ENCODE measurements around the gene KIZ. TPM values are rescaled to one million over a fixed set of nuclear protein-coding genes. Genes with fewer than 3 reads are reported as not detected.
A peak's percentile ranks its signal among the peaks of the same experiment; 100 is the strongest.

The KIZ gene
- total RNA-seq, 1 donor from 2014 or later, result 18.0 TPM

- POLR2A ChIA-PET, result interaction anchor here (0.6 to 1.3 kb wide), 3 partner anchors 9 to 968 kb away, joined by 3 to 10 read pairs (median 9); no protein-coding TSS in a partner anchor
- Mint-ChIP-seq H3K4me3 (peak overlapping the region; percentile 88), H3K4me1 (peaks cover 41% of the 10 kb centered on the region), H3K27me3 (peaks cover 69% of the 10 kb centered on the region), H3K36me3 (ENCODE audit: low read depth) (no peaks in the 10 kb centered on the region), H3K9me3 (no peaks in the 10 kb centered on the region), H3K27ac (peak overlapping the region; percentile 50)
- CTCF ChIA-PET, result no interaction called here
- ATAC-seq (ENCODE audit: low read depth) (peak; percentile 14), DNase-seq (peak; percentile 24)
- intact Hi-C loops (cut with micrococcal nuclease), result no loop called here
- TF ChIP-seq, protein P1, sequence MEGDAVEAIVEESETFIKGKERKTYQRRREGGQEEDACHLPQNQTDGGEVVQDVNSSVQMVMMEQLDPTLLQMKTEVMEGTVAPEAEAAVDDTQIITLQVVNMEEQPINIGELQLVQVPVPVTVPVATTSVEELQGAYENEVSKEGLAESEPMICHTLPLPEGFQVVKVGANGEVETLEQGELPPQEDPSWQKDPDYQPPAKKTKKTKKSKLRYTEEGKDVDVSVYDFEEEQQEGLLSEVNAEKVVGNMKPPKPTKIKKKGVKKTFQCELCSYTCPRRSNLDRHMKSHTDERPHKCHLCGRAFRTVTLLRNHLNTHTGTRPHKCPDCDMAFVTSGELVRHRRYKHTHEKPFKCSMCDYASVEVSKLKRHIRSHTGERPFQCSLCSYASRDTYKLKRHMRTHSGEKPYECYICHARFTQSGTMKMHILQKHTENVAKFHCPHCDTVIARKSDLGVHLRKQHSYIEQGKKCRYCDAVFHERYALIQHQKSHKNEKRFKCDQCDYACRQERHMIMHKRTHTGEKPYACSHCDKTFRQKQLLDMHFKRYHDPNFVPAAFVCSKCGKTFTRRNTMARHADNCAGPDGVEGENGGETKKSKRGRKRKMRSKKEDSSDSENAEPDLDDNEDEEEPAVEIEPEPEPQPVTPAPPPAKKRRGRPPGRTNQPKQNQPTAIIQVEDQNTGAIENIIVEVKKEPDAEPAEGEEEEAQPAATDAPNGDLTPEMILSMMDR (IDR thresholded peaks at IDR 0.05), result no peak
Measured at GRCh38 chr20:21102603-21103311, 23.1 kb upstream of the KIZ start.

- intact Hi-C loops (cut with micrococcal nuclease), result no loop called here
Measured at GRCh38 chr20:21103582-21104465, 22.1 kb upstream of the KIZ start.

DNA sequence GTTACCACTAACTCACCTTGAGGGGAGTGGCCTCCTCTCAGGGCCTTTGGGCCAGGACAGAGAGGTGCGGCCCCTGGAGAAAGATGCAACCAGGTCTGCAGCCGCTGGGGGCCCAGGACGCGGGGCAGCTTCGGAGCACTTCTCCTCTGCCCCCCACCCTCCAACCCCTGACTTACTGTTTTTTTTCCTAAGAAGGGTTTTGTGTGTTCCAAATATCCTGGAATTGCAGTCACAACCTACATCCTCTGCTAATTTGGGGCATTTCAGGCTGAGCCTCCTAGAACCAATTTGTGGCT, 21.5 kb upstream of the KIZ start:
- ChIA-PET CTCF (no interaction called here), POLR2A (interaction anchor here (0.7 kb wide), 1 partner anchor 22 kb away, joined by 3 read pairs; no protein-coding TSS in a partner anchor)
- H3K27me3 Mint-ChIP-seq, result peaks cover 68% of the 10 kb centered on the region
- DNase-seq (no peak), ATAC-seq (ENCODE audit: low read depth) (no peak)
- H3K4me3 Mint-ChIP-seq, result no peak overlapping the region
- no peak overlapping the region for H3K27ac Mint-ChIP-seq
- intact Hi-C loops (cut with micrococcal nuclease), result no loop called here
- H3K9me3 Mint-ChIP-seq, result no peaks in the 10 kb centered on the region
- no peaks in the 10 kb centered on the region for H3K36me3 Mint-ChIP-seq (ENCODE audit: low read depth)
- TF ChIP-seq, protein P1 (IDR thresholded peaks at IDR 0.05), result no peak
- H3K4me1 Mint-ChIP-seq, result peaks cover 38% of the 10 kb centered on the region

More at GRCh38 chr20:21103582-21104465, 22.1 kb upstream of the KIZ start:
- Mint-ChIP-seq H3K27ac (no peak overlapping the region), H3K36me3 (ENCODE audit: low read depth) (no peaks in the 10 kb centered on the region), H3K4me3 (peak overlapping the region; percentile 32), H3K4me1 (peaks cover 41% of the 10 kb centered on the region), H3K9me3 (no peaks in the 10 kb centered on the region), H3K27me3 (peaks cover 69% of the 10 kb centered on the region)
- ATAC-seq (ENCODE audit: low read depth), result no peak
- no peak for DNase-seq
- CTCF ChIA-PET, result no interaction called here
- TF ChIP-seq, protein P1 (IDR thresholded peaks at IDR 0.05), result no peak
- POLR2A ChIA-PET, result no interaction called here

GRCh38 chr20:21104921-21105320, 21.0 kb upstream of the KIZ start:
- Mint-ChIP-seq H3K27me3 (peaks cover 69% of the 10 kb centered on the region), H3K36me3 (ENCODE audit: low read depth) (no peaks in the 10 kb centered on the region), H3K4me1 (peaks cover 34% of the 10 kb centered on the region), H3K4me3 (no peak overlapping the region), H3K9me3 (no peaks in the 10 kb centered on the region), H3K27ac (no peak overlapping the region)
- ATAC-seq (ENCODE audit: low read depth), result no peak
- DNase-seq, result no peak
- TF ChIP-seq, protein P1 (IDR thresholded peaks at IDR 0.05), result no peak
- ChIA-PET POLR2A (interaction anchor here (0.7 kb wide), 1 partner anchor 22 kb away, joined by 3 read pairs; no protein-coding TSS in a partner anchor), CTCF (no interaction called here)
- intact Hi-C loops (cut with micrococcal nuclease), result no loop called here
